Mucosa of descending colon (tissue), 3 donors: ENCODE results near the gene CBLB. TPM values are rescaled to one million over a fixed set of nuclear protein-coding genes. Genes with fewer than 3 reads are reported as not detected.

ENCODE experiments used
- ATAC-seq: fragments of 200-7000 bp; cut with Tn5 transposase; one replicate; pipeline ENCODE4 v1.9.1; 2020; ENCODE audit warnings: mild to moderate bottlenecking, moderate library complexity
- DNase-seq, 3 donors: peaks; one replicate each; pipeline ENCODE4 v3.0.0-alpha.2; 2020
- H3K36me3 ChIP-seq: fragments of 200-600 bp; one replicate; pipeline ENCODE4 v1.8.0; 2021; ENCODE audit warnings: low read depth, mild to moderate bottlenecking
- H3K4me1 ChIP-seq: fragments of 200-600 bp; one replicate; pipeline ENCODE4 v1.8.0; 2021; ENCODE audit warnings: low read depth, mild to moderate bottlenecking
- H3K4me3 ChIP-seq: fragments of 200-600 bp; one replicate; pipeline ENCODE4 v1.8.0; 2021; ENCODE audit warnings: mild to moderate bottlenecking
- H3K9me3 ChIP-seq: fragments of 200-600 bp; one replicate; pipeline ENCODE4 v1.8.0; 2021; ENCODE audit warnings: mild to moderate bottlenecking
- intact Hi-C, 2 donors: fragments of 100-400 bp; cut with DNase I in 1 of 2; cut with micrococcal nuclease in 1 of 2; formaldehyde crosslinking; loops; one replicate each; pipeline versions ENCODE4 v1.11.0 to v1.11.1; 2022; cut with DNase I, micrococcal nuclease
- total RNA-seq, 3 donors: library from RNA; stranded (reverse); fragmentation: NEBNext Ultra II Directional in 2 of 3; extraction: Animal tissue kit (Norgen Biotek cat#: 25700) in 2 of 3; gene quantifications; one replicate each; pipeline versions ENCODE4 v1.2.1 to v1.2.4, GENCODE V29; 2021 to 2023
- TF ChIP-seq, protein P1 (sequence below): fragments of 200-600 bp; IDR thresholded peaks from one replicate; pipeline ENCODE4 v1.8.0; 2022; ENCODE audit warnings: antibody characterized with exemption, mild to moderate bottlenecking
- donor health status: DM: no; HTN: no; CAD: no; lungs with moderate emphysema.
- donor health status: DM: no; HTN: no; CAD: no.
- donor health status: DM: no; HTN: yes; CAD: no.

The CBLB gene
- total RNA-seq, 3 donors from 2014 or later: 41.7 to 52.2 (median 51.0) TPM

DNA sequence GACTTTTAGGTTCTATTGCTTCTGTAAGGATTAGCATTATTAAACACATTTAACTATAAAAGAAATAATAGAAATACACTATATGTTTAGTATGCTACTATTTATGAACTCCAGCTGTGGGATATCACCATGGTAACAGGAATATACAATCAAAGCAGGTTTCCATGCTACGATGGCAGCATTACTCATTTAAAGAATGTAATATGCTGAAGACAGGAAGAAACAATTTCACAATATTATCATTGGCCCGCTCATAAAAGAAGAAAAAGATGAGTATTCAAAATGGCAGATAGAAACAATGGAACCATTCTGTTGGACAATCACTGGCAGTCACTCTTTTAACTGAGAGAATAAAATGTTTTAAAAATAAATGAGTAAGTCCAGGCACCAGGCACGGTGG lies 153.4 kb downstream of the CBLB start:
- H3K4me1 ChIP-seq: no peaks in the 10 kb centered on the region
- intact Hi-C loops: no loop called here
- H3K36me3 ChIP-seq: no peaks in the 10 kb centered on the region
- no peak for ATAC-seq
- no peak overlapping the region for H3K4me3 ChIP-seq
- DNase-seq: no peak
- no peaks in the 10 kb centered on the region for H3K9me3 ChIP-seq
- TF ChIP-seq, protein P1, sequence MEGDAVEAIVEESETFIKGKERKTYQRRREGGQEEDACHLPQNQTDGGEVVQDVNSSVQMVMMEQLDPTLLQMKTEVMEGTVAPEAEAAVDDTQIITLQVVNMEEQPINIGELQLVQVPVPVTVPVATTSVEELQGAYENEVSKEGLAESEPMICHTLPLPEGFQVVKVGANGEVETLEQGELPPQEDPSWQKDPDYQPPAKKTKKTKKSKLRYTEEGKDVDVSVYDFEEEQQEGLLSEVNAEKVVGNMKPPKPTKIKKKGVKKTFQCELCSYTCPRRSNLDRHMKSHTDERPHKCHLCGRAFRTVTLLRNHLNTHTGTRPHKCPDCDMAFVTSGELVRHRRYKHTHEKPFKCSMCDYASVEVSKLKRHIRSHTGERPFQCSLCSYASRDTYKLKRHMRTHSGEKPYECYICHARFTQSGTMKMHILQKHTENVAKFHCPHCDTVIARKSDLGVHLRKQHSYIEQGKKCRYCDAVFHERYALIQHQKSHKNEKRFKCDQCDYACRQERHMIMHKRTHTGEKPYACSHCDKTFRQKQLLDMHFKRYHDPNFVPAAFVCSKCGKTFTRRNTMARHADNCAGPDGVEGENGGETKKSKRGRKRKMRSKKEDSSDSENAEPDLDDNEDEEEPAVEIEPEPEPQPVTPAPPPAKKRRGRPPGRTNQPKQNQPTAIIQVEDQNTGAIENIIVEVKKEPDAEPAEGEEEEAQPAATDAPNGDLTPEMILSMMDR: no peak

DNA sequence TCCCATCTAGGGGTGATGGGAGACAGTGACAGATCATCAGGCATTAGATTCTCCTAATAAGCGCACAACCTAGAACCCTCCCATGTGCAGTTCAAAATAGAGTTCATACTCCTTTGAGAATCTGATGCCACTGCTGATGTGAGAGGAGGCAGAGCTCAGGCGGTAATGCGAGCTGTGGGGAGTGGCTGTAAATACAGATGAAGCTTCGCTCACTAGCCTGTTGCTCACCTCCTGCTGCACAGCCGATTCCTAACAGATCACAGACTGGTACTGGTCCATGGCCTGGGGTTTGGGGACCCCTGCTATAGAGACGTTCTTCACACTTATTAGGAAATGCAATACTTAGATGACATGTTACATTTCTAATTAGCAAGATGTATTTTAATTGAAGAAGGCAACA lies 154.4 kb downstream of the CBLB start:
- Histone ChIP-seq H3K4me1 (no peaks in the 10 kb centered on the region), H3K9me3 (no peaks in the 10 kb centered on the region), H3K4me3 (no peak overlapping the region), H3K36me3 (no peaks in the 10 kb centered on the region)
- TF ChIP-seq, protein P1: no peak
- intact Hi-C loops: no loop called here
- DNase-seq (no peak), ATAC-seq (no peak)

DNA sequence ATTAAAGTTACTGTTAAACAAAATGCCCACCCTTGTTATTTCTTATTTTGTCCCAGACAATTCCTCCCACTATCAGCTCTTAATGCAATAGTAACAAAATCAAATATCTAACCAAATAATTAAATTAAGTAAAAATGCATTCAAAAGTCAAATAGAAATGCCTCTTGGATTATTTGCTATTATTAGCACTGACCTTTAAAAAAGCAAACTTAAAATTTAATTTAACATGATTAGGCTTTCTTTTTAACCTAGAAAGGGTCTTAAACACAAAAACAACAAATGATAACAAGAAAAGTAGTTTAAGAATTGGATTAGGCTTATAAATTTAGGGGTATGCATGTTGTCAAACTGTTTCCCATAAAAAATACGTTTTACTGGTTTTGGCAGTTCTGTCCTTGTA lies 159.8 kb downstream of the CBLB start:
- DNase-seq: no peak
- no peak for ATAC-seq
- H3K4me1 ChIP-seq: no peaks in the 10 kb centered on the region
- no peaks in the 10 kb centered on the region for H3K36me3 ChIP-seq
- intact Hi-C loops: no loop called here
- no peaks in the 10 kb centered on the region for H3K9me3 ChIP-seq
- TF ChIP-seq, protein P1: no peak
- no peak overlapping the region for H3K4me3 ChIP-seq

DNA sequence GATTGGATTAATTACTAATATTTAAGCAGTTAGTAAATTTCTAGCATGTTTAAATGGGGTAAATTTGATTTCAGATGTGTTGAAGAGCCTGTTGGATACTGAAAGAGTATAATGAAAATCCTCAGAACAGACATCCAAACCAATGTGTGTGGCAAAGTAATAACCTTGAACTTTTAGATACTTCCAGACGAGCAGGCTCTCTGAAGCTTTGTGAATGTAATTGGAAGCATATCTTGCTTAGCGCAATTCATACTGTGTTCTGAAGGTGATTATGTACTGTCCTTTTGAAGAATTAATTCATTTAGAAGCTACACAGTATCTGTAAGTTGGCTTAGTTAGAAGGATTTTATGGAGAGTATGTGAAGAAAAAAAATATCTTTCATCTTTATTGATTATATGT lies 161.8 kb downstream of the CBLB start:
- Histone ChIP-seq H3K4me3 (no peak overlapping the region), H3K4me1 (no peaks in the 10 kb centered on the region), H3K36me3 (no peaks in the 10 kb centered on the region), H3K9me3 (no peaks in the 10 kb centered on the region)
- TF ChIP-seq, protein P1: no peak
- intact Hi-C loops: no loop called here
- ATAC-seq: no peak
- no peak for DNase-seq

DNA sequence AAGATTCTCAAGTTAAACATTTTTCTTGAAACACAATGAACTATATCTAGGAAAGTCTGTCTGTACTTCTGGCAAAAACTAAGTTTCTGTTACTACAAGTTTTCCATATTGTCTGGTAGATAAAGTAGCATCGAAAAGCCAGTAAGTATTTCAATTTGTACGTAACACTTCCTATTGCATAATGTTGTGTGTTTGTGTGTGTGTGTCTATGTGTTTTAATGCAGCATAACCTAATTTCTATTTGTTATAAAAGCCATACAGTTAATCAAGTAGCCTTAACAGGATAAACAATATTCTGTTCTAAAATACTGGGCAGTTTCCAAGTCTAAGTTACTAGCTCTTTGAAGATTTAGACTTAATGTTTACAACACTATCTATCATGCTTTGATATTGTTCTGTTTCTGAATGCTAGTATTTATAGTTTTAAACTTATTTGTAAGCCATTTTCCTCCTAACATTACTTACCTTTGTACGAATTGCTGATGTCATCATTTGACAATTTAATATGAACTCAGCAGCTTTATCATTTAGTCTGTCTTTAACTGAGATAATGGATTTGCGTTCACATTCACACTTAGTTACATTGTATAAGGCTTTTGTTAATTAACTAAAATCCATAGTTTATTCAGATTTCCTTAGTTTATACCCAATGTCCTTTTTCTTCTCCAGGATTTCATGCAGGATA lies 163.9 kb downstream of the CBLB start:
- no peaks in the 10 kb centered on the region for H3K4me1 ChIP-seq
- TF ChIP-seq, protein P1: no peak
- intact Hi-C loops: no loop called here
- no peaks in the 10 kb centered on the region for H3K9me3 ChIP-seq
- no peak overlapping the region for H3K4me3 ChIP-seq
- H3K36me3 ChIP-seq: no peaks in the 10 kb centered on the region
- ATAC-seq (no peak), DNase-seq (no peak)

DNA sequence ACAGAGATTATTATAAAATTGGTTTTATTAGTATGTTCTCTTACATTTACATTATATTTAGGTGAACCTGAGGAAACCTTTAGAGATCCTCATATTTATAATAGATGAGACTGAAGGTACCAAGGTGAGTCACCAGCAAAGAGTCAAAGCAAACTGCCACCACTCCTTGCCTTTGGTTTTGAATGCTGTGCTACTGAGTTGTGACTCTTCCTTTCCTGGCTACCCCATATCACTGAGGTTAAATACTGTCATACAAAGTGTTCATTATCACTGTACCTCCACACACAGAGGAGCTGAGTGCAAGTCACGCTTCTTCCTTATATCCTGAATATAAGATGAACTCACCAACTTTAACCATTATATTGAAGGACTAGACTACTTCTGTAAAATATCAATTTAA lies 168.2 kb downstream of the CBLB start:
- Histone ChIP-seq H3K4me1 (no peaks in the 10 kb centered on the region), H3K36me3 (no peaks in the 10 kb centered on the region), H3K4me3 (no peak overlapping the region), H3K9me3 (no peaks in the 10 kb centered on the region)
- ATAC-seq (no peak), DNase-seq (no peak)
- intact Hi-C loops: no loop called here
- TF ChIP-seq, protein P1: no peak
